HepG2 (cell line): ENCODE measurements around the gene SERHL2. TPM values are rescaled to one million over a fixed set of nuclear protein-coding genes. Genes with fewer than 3 reads are reported as not detected.
A peak's percentile ranks its signal among the peaks of the same experiment; 100 is the strongest.

Experiments used
- CHD4 ChIP-seq: fragments of 200-600 bp; sonication (generic); IDR thresholded peaks from 2 replicates; pipeline ENCODE4 v1.7.0; 2017; ENCODE audit warnings: mild to moderate bottlenecking, low read length, borderline replicate concordance
- CREM ChIP-seq, 2 experiments: sonication (generic) in 1 of 2; formaldehyde crosslinking in 1 of 2; IDR thresholded peaks; 2 replicates each; pipeline versions ENCODE4 v1.4.0 to v1.6.1; 2016 to 2020; ENCODE audit warnings: antibody characterized with exemption in 1 of 2, mild to moderate bottlenecking in 1 of 2, missing genetic modification reagents in 1 of 2
- CTCF ChIP-seq: sonication (generic); formaldehyde crosslinking; IDR thresholded peaks from 2 replicates; pipeline ENCODE4 v1.5.0; 2020; ENCODE audit warnings: mild to moderate bottlenecking, missing genetic modification reagents, moderate library complexity
- FOSL1 ChIP-seq: sonication (generic); formaldehyde crosslinking; IDR thresholded peaks from 2 replicates; pipeline ENCODE4 v1.9.0; 2021; ENCODE audit warnings: missing genetic modification reagents, borderline replicate concordance
- HNRNPK ChIP-seq: fragments of 200-400 bp; formaldehyde crosslinking; IDR thresholded peaks from 2 replicates; pipeline ENCODE4 v1.6.1; 2018; ENCODE audit warnings: low read length, low read depth, moderate library complexity, mild to moderate bottlenecking; ENCODE audit not compliant: poor library complexity, severe bottlenecking
- MAFF ChIP-seq: IDR thresholded peaks from 2 replicates; pipeline ENCODE4 v1.6.1; 2011; ENCODE audit warnings: low read depth, low read length, improper control_type of control experiment
- MZF1 ChIP-seq: sonication (generic); formaldehyde crosslinking; IDR thresholded peaks from 2 replicates; pipeline ENCODE4 v1.8.1; 2023; ENCODE audit warnings: mild to moderate bottlenecking, missing genetic modification reagents, borderline replicate concordance
- NCOA5 ChIP-seq: sonication (generic); formaldehyde crosslinking; IDR thresholded peaks from 2 replicates; pipeline ENCODE4 v1.4.0; 2020; ENCODE audit warnings: missing genetic modification reagents
- PLRG1 ChIP-seq: fragments of 450-650 bp; conservative IDR thresholded peaks from 2 replicates; pipeline ENCODE4 v1.6.1; 2016
- PPARG ChIP-seq: conservative IDR thresholded peaks from 2 replicates; pipeline ENCODE4 v1.6.1; 2016; ENCODE audit warnings: missing biosample characterization, missing genetic modification reagents
- RNF2 ChIP-seq: fragments of 450-650 bp; conservative IDR thresholded peaks from 2 replicates; pipeline ENCODE4 v1.6.1; 2016; ENCODE audit warnings: low read depth
- SETDB1 ChIP-seq: sonication (generic); formaldehyde crosslinking; IDR thresholded peaks from 2 replicates; pipeline ENCODE4 v1.5.1; 2020; ENCODE audit warnings: missing genetic modification reagents, mild to moderate bottlenecking, borderline replicate concordance
- TEAD3 ChIP-seq: optimal IDR thresholded peaks from 2 replicates; pipeline ENCODE3; 2016; ENCODE audit warnings: borderline replicate concordance
- U2AF1 ChIP-seq: fragments of 200-400 bp; formaldehyde crosslinking; optimal IDR thresholded peaks from 2 replicates; pipeline ENCODE3; 2017; ENCODE audit warnings: mild to moderate bottlenecking, low read depth, low read length
- XBP1 ChIP-seq: sonication (generic); formaldehyde crosslinking; IDR thresholded peaks from 2 replicates; pipeline ENCODE4 v1.5.0; 2020; ENCODE audit warnings: missing genetic modification reagents
- ZBTB25 ChIP-seq: IDR thresholded peaks from 2 replicates; pipeline ENCODE4 v1.6.1; 2018; ENCODE audit warnings: missing genetic modification reagents
- ZBTB7B ChIP-seq: sonication (generic); formaldehyde crosslinking; IDR thresholded peaks from 2 replicates; pipeline ENCODE4 v1.4.0; 2020; ENCODE audit warnings: missing genetic modification reagents
- ZFP62 ChIP-seq: sonication (generic); formaldehyde crosslinking; IDR thresholded peaks from 2 replicates; pipeline ENCODE4 v1.4.0; 2020; ENCODE audit warnings: missing genetic modification reagents
- ZNF264 ChIP-seq: sonication (generic); formaldehyde crosslinking; IDR thresholded peaks from 2 replicates; pipeline ENCODE4 v1.4.0; 2020; ENCODE audit warnings: missing genetic modification reagents
- ZNF350 ChIP-seq: sonication (generic); formaldehyde crosslinking; IDR thresholded peaks from 2 replicates; pipeline ENCODE4 v1.4.0; 2020; ENCODE audit warnings: mild to moderate bottlenecking, low read depth, missing genetic modification reagents, borderline replicate concordance
- ZNF432 ChIP-seq: sonication (generic); formaldehyde crosslinking; IDR thresholded peaks from 2 replicates; pipeline ENCODE4 v1.5.0; 2020; ENCODE audit warnings: missing genetic modification reagents, mild to moderate bottlenecking, borderline replicate concordance
- ZNF446 ChIP-seq: sonication (generic); formaldehyde crosslinking; IDR thresholded peaks from 2 replicates; pipeline ENCODE4 v1.5.0; 2020; ENCODE audit warnings: mild to moderate bottlenecking, missing genetic modification reagents
- ZNF460 ChIP-seq: sonication (generic); formaldehyde crosslinking; IDR thresholded peaks from 2 replicates; pipeline ENCODE4 v1.5.1; 2020; ENCODE audit warnings: missing genetic modification reagents, mild to moderate bottlenecking, borderline replicate concordance
- ZNF841 ChIP-seq: sonication (generic); formaldehyde crosslinking; IDR thresholded peaks from 2 replicates; pipeline ENCODE4 v1.8.1; 2023; ENCODE audit warnings: missing genetic modification reagents, borderline replicate concordance
- polyA plus RNA-seq, 8 experiments: library from polyadenylated mRNA; depleted of rRNA in 3 of 8; stranded (reverse) in 7 of 8; unstranded in 1 of 8; fragments of >200 nt; fragmentation: Illumina TruSeq in 4 of 8; extraction: Trizol in 4 of 8; gene quantifications; 2 replicates each; pipeline versions ENCODE4 v1.2.1 to v1.2.3, GENCODE V29; 2011 to 2016; ENCODE audit warnings: low read depth in 4 of 8, missing spikeins in 1 of 8, mixed read lengths in 1 of 8; ENCODE audit not compliant: insufficient read depth in 1 of 8
- total RNA-seq, 5 experiments: library from RNA; depleted of rRNA; stranded (reverse); fragments of >200 nt; fragmentation: Illumina TruSeq; extraction: Trizol; gene quantifications; 2 replicates each; pipeline ENCODE4 v1.2.3, GENCODE V29; 2016; ENCODE audit warnings: low read depth in 1 of 5
- TF ChIP-seq, protein P1 (sequence below): sonication (generic); formaldehyde crosslinking; IDR thresholded peaks from 2 replicates; pipeline ENCODE4 v1.5.0; 2020; ENCODE audit warnings: missing genetic modification reagents
- TF ChIP-seq, protein P2 (sequence below): sonication (generic); formaldehyde crosslinking; IDR thresholded peaks from 2 replicates; pipeline ENCODE4 v1.4.0; 2020; ENCODE audit warnings: missing genetic modification reagents

The SERHL2 gene
- total and polyA plus RNA-seq, 2 of the 13 experiments (the other 11 are each of a cell fraction or from before 2014, with no cell fraction given), result 1.0 to 1.8 TPM

DNA sequence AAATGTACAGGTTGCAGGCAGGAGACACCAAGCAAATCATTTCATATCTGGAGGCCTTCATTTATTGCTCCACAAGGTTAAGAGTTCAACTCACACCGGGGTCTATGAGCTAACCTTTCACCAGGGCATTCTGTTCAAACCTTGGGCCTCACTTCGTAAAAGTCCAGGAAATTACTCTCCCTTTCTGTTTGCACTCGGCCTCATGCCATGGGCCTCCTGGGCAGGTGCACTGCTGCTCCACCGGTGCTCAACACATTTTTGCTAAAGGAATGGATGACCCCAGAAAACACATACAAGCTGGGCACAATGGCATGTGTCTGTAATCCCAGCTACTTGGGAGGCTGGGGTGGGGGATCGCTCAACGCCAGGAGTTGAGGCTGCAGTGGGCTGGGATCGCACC is 17.6 kb upstream of the SERHL2 start (continued):
- no peak for TF ChIP-seq SETDB1
- TF ChIP-seq, protein P1, sequence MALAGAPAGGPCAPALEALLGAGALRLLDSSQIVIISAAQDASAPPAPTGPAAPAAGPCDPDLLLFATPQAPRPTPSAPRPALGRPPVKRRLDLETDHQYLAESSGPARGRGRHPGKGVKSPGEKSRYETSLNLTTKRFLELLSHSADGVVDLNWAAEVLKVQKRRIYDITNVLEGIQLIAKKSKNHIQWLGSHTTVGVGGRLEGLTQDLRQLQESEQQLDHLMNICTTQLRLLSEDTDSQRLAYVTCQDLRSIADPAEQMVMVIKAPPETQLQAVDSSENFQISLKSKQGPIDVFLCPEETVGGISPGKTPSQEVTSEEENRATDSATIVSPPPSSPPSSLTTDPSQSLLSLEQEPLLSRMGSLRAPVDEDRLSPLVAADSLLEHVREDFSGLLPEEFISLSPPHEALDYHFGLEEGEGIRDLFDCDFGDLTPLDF (CRISPR knock-in tag), result peak; percentile 48; the same call in 1 of the 2 replicates
- TF ChIP-seq CREM (IDR thresholded peaks at IDR 0.05), result no peak
- TF ChIP-seq CREM (CRISPR knock-in tag; IDR thresholded peaks at IDR 0.05), result no peak
- no peak for TF ChIP-seq CTCF (CRISPR knock-in tag)
- TF ChIP-seq ZBTB7B (CRISPR knock-in tag), result no peak
- no peak for TF ChIP-seq U2AF1
- TF ChIP-seq RNF2, result 0 out of 2 replicates have a peak, but pooled peaks have one; percentile 30
- peak; percentile 62 for TF ChIP-seq TEAD3 (CRISPR knock-in tag)
- no peak for TF ChIP-seq CHD4
- TF ChIP-seq ZFP62 (CRISPR knock-in tag), result no peak
- no peak for TF ChIP-seq FOSL1
- no peak for TF ChIP-seq XBP1
- no peak for TF ChIP-seq ZBTB25 (CRISPR knock-in tag)
- no peak for TF ChIP-seq ZNF432 (CRISPR knock-in tag)
- no peak for TF ChIP-seq MZF1 (CRISPR knock-in tag)
- TF ChIP-seq MAFF, result no peak
- TF ChIP-seq ZNF264 (CRISPR knock-in tag), result peak; percentile 65; the same call in 1 of the 2 replicates
- TF ChIP-seq, protein P2, sequence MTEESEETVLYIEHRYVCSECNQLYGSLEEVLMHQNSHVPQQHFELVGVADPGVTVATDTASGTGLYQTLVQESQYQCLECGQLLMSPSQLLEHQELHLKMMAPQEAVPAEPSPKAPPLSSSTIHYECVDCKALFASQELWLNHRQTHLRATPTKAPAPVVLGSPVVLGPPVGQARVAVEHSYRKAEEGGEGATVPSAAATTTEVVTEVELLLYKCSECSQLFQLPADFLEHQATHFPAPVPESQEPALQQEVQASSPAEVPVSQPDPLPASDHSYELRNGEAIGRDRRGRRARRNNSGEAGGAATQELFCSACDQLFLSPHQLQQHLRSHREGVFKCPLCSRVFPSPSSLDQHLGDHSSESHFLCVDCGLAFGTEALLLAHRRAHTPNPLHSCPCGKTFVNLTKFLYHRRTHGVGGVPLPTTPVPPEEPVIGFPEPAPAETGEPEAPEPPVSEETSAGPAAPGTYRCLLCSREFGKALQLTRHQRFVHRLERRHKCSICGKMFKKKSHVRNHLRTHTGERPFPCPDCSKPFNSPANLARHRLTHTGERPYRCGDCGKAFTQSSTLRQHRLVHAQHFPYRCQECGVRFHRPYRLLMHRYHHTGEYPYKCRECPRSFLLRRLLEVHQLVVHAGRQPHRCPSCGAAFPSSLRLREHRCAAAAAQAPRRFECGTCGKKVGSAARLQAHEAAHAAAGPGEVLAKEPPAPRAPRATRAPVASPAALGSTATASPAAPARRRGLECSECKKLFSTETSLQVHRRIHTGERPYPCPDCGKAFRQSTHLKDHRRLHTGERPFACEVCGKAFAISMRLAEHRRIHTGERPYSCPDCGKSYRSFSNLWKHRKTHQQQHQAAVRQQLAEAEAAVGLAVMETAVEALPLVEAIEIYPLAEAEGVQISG (CRISPR knock-in tag), result 0 out of 2 replicates have a peak, but pooled peaks have one; percentile 23
- TF ChIP-seq NCOA5 (CRISPR knock-in tag), result no peak
- TF ChIP-seq ZNF446 (CRISPR knock-in tag), result no peak
- TF ChIP-seq PPARG (CRISPR knock-in tag), result no peak
- no peak for TF ChIP-seq ZNF460 (CRISPR knock-in tag)
- no peak for TF ChIP-seq HNRNPK
- no peak for TF ChIP-seq PLRG1
- TF ChIP-seq ZNF350, result no peak
- no peak for TF ChIP-seq ZNF841 (CRISPR knock-in tag)
